HG03159 (cell line): ENCODE measurements around the gene FRMD6.
"Not testable (repeated sequence)": the region's sequence is repeated elsewhere in the genome, so short reads cannot be mapped to it uniquely, and the experiment has no call there.

Experiments
- ATAC-seq: cut with Tn5 transposase; IDR thresholded peaks from one replicate; pipeline ENCODE4 v1.9.1; 2021; ENCODE audit warnings: mild to moderate bottlenecking, moderate library complexity; ENCODE audit not compliant: unreplicated experiment

Gene FRMD6

GRCh38 chr14:51765726-51766125 is 114.0 kb downstream of the FRMD6 start:
- not testable (repeated sequence) for ATAC-seq

- ATAC-seq, result not testable (repeated sequence)
Observed at GRCh38 chr14:51766586-51766985, 114.9 kb downstream of the FRMD6 start.

- not testable (repeated sequence) for ATAC-seq
Observed at GRCh38 chr14:51769261-51769660, 117.6 kb downstream of the FRMD6 start.

GRCh38 chr14:51774209-51774608 is 122.5 kb downstream of the FRMD6 start:
- no peak for ATAC-seq

- ATAC-seq, result no peak
Observed at GRCh38 chr14:51776102-51776894, 124.6 kb downstream of the FRMD6 start.

GRCh38 chr14:51780006-51780692 is 128.4 kb downstream of the FRMD6 start:
- ATAC-seq, result no peak
